ENCODE results near the gene MLN. TPM values are rescaled to one million over a fixed set of nuclear protein-coding genes. Genes with fewer than 3 reads are reported as not detected.

Gene MLN
- total RNA-seq, 1 experiment from 2014 or later, result not detected

- Histone ChIP-seq H4K5ac (ENCODE audit: insufficient read length, low read depth, low read length) (no peak overlapping the region), H4K8ac (replicated peaks; ENCODE audit: insufficient read length, low read depth, low read length) (no peak overlapping the region), H3K4ac (ENCODE audit: low read depth, low read length) (no peak overlapping the region), H3K79me1 (ENCODE audit: insufficient read depth, low read depth, low read length, poor library complexity, severe bottlenecking) (no peaks in the 10 kb centered on the region), H2BK120ac (ENCODE audit: low read depth, low read length, poor library complexity, severe bottlenecking) (no peak overlapping the region), H3K9me3 (ENCODE audit: control insufficient read depth, low read depth, low read length) (no peaks in the 10 kb centered on the region), H2AFZ (ENCODE audit: low read length) (no peak overlapping the region), H3K18ac (ENCODE audit: insufficient read length, low read depth, low read length) (no peak overlapping the region), H3K27me3 (ENCODE audit: insufficient read depth, low read length) (no peaks in the 10 kb centered on the region), H3K23me2 (ENCODE audit: insufficient read length, low read depth, low read length, poor library complexity, severe bottlenecking) (no peaks in the 10 kb centered on the region), H2BK15ac (ENCODE audit: low read depth, low read length) (no peak overlapping the region), H3K14ac (ENCODE audit: insufficient read depth, low read length) (no peak overlapping the region), H2BK20ac (ENCODE audit: low read depth, low read length, poor library complexity, severe bottlenecking) (no peak overlapping the region), H3K27ac (ENCODE audit: insufficient read length, low read depth, low read length) (no peak overlapping the region), H3K4me2 (ENCODE audit: insufficient read depth, insufficient read length, low read length) (no peak overlapping the region), H4K91ac (ENCODE audit: insufficient read length, low read depth, low read length) (no peak overlapping the region), H2BK5ac (ENCODE audit: insufficient read length, low read length) (no peak overlapping the region), H3K56ac (ENCODE audit: insufficient read length, low read depth, low read length) (no peak overlapping the region), H3K23ac (ENCODE audit: insufficient read length, low read depth, low read length) (no peak overlapping the region), H3K9ac (ENCODE audit: extremely low read depth, insufficient read length, low read length) (no peak overlapping the region), H3K4me1 (ENCODE audit: insufficient read depth, low read length) (peaks cover 10% of the 10 kb centered on the region), H2AK5ac (ENCODE audit: insufficient read length, low read length) (no peak overlapping the region), H2BK12ac (ENCODE audit: insufficient read length, low read depth, low read length) (no peak overlapping the region), H3T11ph (ENCODE audit: low read length) (no peak overlapping the region), H4K20me1 (ENCODE audit: control insufficient read depth, insufficient read depth, insufficient read length) (no peaks in the 10 kb centered on the region), H3K79me2 (ENCODE audit: insufficient read depth, low read length) (no peaks in the 10 kb centered on the region)
- peak; percentile 91 for TF ChIP-seq CTCF (conservative IDR thresholded peaks at IDR 0.05)
- Mint-ChIP-seq H3K4me1 (peaks cover 42 to 46% of the 10 kb centered on the region in 2 experiments), H3K4me3 (no peak overlapping the region), H3K27ac (0 out of 7 replicates have a peak overlapping the region, but pooled peaks of 1 of the 3 experiments have one; percentile 44), H3K27me3 (ENCODE audit: low read depth) (peaks cover 12% of the 10 kb centered on the region), H3K9me3 (peaks cover 0 to 3% of the 10 kb centered on the region in 2 experiments; a peak in 2 of 5 replicates), H3K36me3 (ENCODE audit: insufficient read depth in 1 of 3, low read depth in 3 of 3) (peaks cover 2 to 18% (median 17%) of the 10 kb centered on the region in 3 experiments)
- no CpG with 5 or more reads among the region's 7 CpGs for WGBS (ENCODE audit: extremely low coverage, insufficient read length, low lambda C conversion rate)
- peak; percentile 87 for DNase-seq
Measured at GRCh38 chr6:33768644-33769120, 35.1 kb downstream of the MLN start.

Measured in H9 (cell line).